Fibroblast of lung (primary cell): ENCODE measurements around the gene CARMIL1.

Experiments used
- CTCF ChIP-seq, 2 donors: IDR thresholded peaks in 1 of 2; conservative IDR thresholded peaks in 1 of 2; 1 replicate in 1 of 2; 2 replicates in 1 of 2; pipeline ENCODE4 v1.5.1; 2011 to 2012; ENCODE audit warnings: low read length in 2 of 2, control low read depth in 1 of 2, inconsistent platforms in 1 of 2, low read depth in 1 of 2, mild to moderate bottlenecking in 1 of 2
- EZH2 ChIP-seq: IDR thresholded peaks from 2 replicates; pipeline ENCODE4 v1.5.1; 2012; ENCODE audit warnings: low read length, control low read depth, mild to moderate bottlenecking; ENCODE audit errors: missing control alignments

- no peak for TF ChIP-seq CTCF (conservative IDR thresholded peaks at IDR 0.05 in 1 of 2, IDR thresholded peaks at IDR 0.05 in 1 of 2; ENCODE audit: low read depth in 1 of 2, low read length in 2 of 2)
- no peak for TF ChIP-seq EZH2
Measured at GRCh38 chr6:25239059-25239458, 40.1 kb upstream of the CARMIL1 start.
